ENCODE data around the gene POLR3GL.

POLR3GL gene

DNA sequence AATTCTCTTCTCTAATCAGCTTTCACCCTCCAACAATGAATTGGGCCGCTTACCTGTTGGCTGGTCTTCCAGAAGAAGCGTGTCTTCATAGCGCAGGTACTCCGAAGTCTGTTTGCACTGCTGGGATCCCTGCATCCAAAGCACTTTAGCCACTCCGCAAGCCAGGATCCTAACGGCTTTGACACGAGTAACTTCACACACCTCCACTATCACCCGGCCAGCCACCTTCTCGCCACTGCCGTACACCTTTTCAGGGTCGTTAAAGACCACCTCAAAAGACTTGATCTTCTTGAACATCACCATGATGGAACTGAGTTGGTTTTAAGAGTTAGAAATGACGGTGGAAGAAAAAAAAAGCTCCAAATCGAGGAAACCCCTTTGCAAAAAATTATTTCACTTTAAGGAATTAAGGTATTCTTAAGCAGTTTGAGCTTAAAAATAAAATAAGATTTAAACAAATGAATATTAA is 31.5 kb downstream of the POLR3GL start:
- peak overlapping the region; percentile 93 for H3K9ac ChIP-seq (ENCODE audit: low read length)
- peaks cover 12 to 38% of the 10 kb centered on the region in 2 experiments for H3K36me3 ChIP-seq (ENCODE audit: control insufficient read depth in 1 of 2, insufficient read depth in 2 of 2, low read depth in 1 of 2, low read length in 2 of 2)
- DNase-seq = no peak
- no peak overlapping the region for H4K91ac ChIP-seq (ENCODE audit: low read length)
- no peak overlapping the region for H2AFZ ChIP-seq (ENCODE audit: low read depth, low read length)
- peak overlapping the region; percentile 80 to 98 for H3K4me3 ChIP-seq (ENCODE audit: insufficient read depth in 1 of 2, low read depth in 1 of 2, low read length in 2 of 2)
- no peaks in the 10 kb centered on the region for H3K27me3 ChIP-seq (ENCODE audit: control insufficient read depth in 1 of 2, insufficient read depth in 1 of 2, low read length in 2 of 2)
- H4K8ac ChIP-seq (ENCODE audit: low read length) = peak overlapping the region; percentile 43
- peak overlapping the region; percentile 64 for H3K4me2 ChIP-seq (ENCODE audit: low read length, poor library complexity, severe bottlenecking)
- H2BK120ac ChIP-seq (ENCODE audit: low read depth, low read length) = no peak overlapping the region
- peaks cover 12% of the 10 kb centered on the region for H3K4me1 ChIP-seq (ENCODE audit: control insufficient read depth, insufficient read depth, low read depth, low read length)
- no peak overlapping the region for H2BK12ac ChIP-seq (ENCODE audit: low read length in 2 of 2)
- H2BK5ac ChIP-seq (ENCODE audit: low read depth, low read length, poor library complexity, severe bottlenecking) = no peak overlapping the region
- 6% methylated on average over 10 of the region's 13 CpGs for WGBS
- H3K14ac ChIP-seq (ENCODE audit: low read length in 2 of 2) = peak overlapping the region in 1 of 2 experiments; percentile 89
- peak overlapping the region; percentile 86 for H3K27ac ChIP-seq (ENCODE audit: low read length, poor library complexity, severe bottlenecking)
- no peak overlapping the region for H2AK5ac ChIP-seq (ENCODE audit: low read length, severe bottlenecking)
- H2BK15ac ChIP-seq (ENCODE audit: low read depth, poor library complexity, severe bottlenecking) = no peak overlapping the region
- H3K4ac ChIP-seq (ENCODE audit: low read depth in 1 of 2, low read length in 2 of 2) = peak overlapping the region in 1 of 2 experiments; percentile 63
- H3K9me3 ChIP-seq (ENCODE audit: control insufficient read depth, low read length) = no peaks in the 10 kb centered on the region
- no peaks in the 10 kb centered on the region for H3K79me1 ChIP-seq (replicated peaks; ENCODE audit: low read length, poor library complexity, severe bottlenecking)
- H3K18ac ChIP-seq (ENCODE audit: low read depth in 1 of 2, low read length in 2 of 2) = peak overlapping the region; percentile 80 to 86
- no peak overlapping the region for H3K23ac ChIP-seq (ENCODE audit: low read length in 2 of 2)

DNA sequence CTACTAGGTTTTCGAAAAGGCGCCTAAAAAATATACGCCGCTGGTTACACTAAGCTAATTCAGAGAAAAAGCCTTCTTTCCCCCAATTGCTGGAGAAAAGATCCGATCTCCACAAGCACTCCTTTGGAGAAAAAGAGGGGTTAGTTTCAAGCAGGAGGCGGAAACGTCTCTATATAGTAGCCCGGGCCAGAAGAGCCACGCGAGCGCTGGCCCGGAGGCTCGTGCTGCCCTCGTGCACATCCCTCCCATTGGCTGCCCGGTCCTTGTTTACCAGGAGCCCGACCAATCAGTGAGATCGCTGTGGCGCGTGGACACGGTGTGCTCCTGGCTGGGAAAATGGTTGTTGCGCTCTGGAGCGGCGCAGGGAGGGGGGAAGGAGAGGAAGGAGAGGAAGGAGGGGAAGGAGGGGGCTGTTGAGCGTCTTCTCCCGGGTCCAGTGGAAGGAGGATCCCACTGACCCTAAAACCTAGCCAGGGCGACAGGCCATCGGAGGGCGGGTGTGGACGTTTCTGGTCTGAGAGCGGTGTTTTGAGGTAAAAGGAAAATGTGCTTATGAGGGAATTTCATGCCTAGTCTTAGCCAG is 32.0 kb downstream of the POLR3GL start, which contains the start of gene TXNIP:
TSS of gene TXNIP (minus strand) at position 147 of the 583 bp plus-strand sequence. CDS start 313 bp downstream, outside the sequence.
- Histone ChIP-seq H3K4me2 (ENCODE audit: low read length, poor library complexity, severe bottlenecking) (peak within 1 kb of the TSS; percentile 68), H3K4me3 (ENCODE audit: insufficient read depth in 1 of 2, low read depth in 1 of 2, low read length in 2 of 2) (peak within 1 kb of the TSS; percentile 80 to 98), H3K4ac (ENCODE audit: low read depth in 1 of 2, low read length in 2 of 2) (peak within 1 kb of the TSS; percentile 63 to 85), H2AK5ac (ENCODE audit: low read length, severe bottlenecking) (peak within 1 kb of the TSS; percentile 14), H2BK5ac (ENCODE audit: low read depth, low read length, poor library complexity, severe bottlenecking) (peak within 1 kb of the TSS; percentile 91), H3K9me3 (ENCODE audit: control insufficient read depth, low read length) (no peaks in the 10 kb centered on the region), H2BK12ac (ENCODE audit: low read length in 2 of 2) (peak within 1 kb of the TSS; percentile 69 to 94), H2AFZ (ENCODE audit: low read depth, low read length) (no peak within 1 kb of the TSS), H3K27ac (ENCODE audit: low read length, poor library complexity, severe bottlenecking) (peak within 1 kb of the TSS; percentile 86), H2BK120ac (ENCODE audit: low read depth, low read length) (peak within 1 kb of the TSS; percentile 50), H4K8ac (ENCODE audit: low read length) (peak within 1 kb of the TSS; percentile 97), H3K14ac (ENCODE audit: low read length in 2 of 2) (peak within 1 kb of the TSS; percentile 11 to 89), H2BK15ac (ENCODE audit: low read depth, poor library complexity, severe bottlenecking) (peak within 1 kb of the TSS; percentile 90), H3K36me3 (ENCODE audit: control insufficient read depth in 1 of 2, insufficient read depth in 2 of 2, low read depth in 1 of 2, low read length in 2 of 2) (peaks cover 12 to 36% of the 10 kb centered on the region in 2 experiments), H3K18ac (ENCODE audit: low read depth in 1 of 2, low read length in 2 of 2) (peak within 1 kb of the TSS; percentile 89 to 94), H3K9ac (ENCODE audit: low read length) (peak within 1 kb of the TSS; percentile 93), H3K23ac (ENCODE audit: low read length in 2 of 2) (no peak within 1 kb of the TSS), H3K79me1 (replicated peaks; ENCODE audit: low read length, poor library complexity, severe bottlenecking) (no peaks in the 10 kb centered on the region), H3K27me3 (ENCODE audit: control insufficient read depth in 1 of 2, insufficient read depth in 1 of 2, low read length in 2 of 2) (no peaks in the 10 kb centered on the region), H4K91ac (ENCODE audit: low read length) (peak within 1 kb of the TSS; percentile 97), H3K4me1 (ENCODE audit: control insufficient read depth, insufficient read depth, low read depth, low read length) (peaks cover 12% of the 10 kb centered on the region)
- peak; percentile 98 for DNase-seq
- WGBS = 0% methylated on average over 28 of the region's 30 CpGs

DNA sequence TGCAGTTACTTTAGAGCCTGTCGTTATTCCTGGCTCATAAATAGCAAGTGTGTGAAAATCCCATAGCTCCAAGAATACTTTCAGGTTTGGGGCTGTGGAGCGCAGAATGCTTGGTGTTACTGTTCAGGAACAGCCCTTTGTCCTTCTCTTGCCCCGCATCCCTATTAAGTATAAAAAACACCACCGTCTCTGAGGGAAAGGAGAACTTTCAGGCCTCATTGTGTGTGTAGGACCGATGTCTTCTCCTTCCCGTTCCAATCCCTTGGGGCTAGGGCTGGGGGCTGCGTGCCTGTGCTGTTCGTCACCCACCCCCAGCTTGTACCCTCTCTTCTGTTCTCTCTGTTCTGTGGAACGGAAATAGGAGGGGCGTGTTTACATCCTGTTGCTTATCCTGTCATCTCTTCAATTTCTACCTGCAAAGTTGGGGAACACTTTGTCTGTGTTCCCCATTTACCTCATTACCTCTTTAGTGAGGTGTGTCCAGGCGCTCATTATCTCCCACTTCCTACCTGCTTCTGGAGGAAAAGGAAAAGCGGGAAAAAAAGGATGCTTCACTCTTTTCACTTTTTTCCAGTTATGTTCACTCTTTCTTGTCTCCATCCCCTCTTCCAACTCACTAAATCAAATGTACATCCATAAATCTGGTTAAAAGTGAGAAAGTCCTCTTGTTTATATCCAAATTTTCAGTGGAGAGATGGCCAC is 32.7 kb downstream of the POLR3GL start:
- 32% methylated on average over 11 of the region's 12 CpGs for WGBS
- peak overlapping the region; percentile 97 for H4K91ac ChIP-seq (ENCODE audit: low read length)
- H2BK12ac ChIP-seq (ENCODE audit: low read length in 2 of 2) = peak overlapping the region; percentile 69 to 94
- H3K27me3 ChIP-seq (ENCODE audit: control insufficient read depth in 1 of 2, insufficient read depth in 1 of 2, low read length in 2 of 2) = no peaks in the 10 kb centered on the region
- H3K4me2 ChIP-seq (ENCODE audit: low read length, poor library complexity, severe bottlenecking) = peak overlapping the region; percentile 68
- peak overlapping the region; percentile 97 for H4K8ac ChIP-seq (ENCODE audit: low read length)
- H3K18ac ChIP-seq (ENCODE audit: low read depth in 1 of 2, low read length in 2 of 2) = peak overlapping the region; percentile 89 to 94
- H3K4ac ChIP-seq (ENCODE audit: low read depth in 1 of 2, low read length in 2 of 2) = peak overlapping the region; percentile 35 to 85
- H3K4me1 ChIP-seq (ENCODE audit: control insufficient read depth, insufficient read depth, low read depth, low read length) = peaks cover 12% of the 10 kb centered on the region
- H3K9me3 ChIP-seq (ENCODE audit: control insufficient read depth, low read length) = no peaks in the 10 kb centered on the region
- H2AK5ac ChIP-seq (ENCODE audit: low read length, severe bottlenecking) = peak overlapping the region; percentile 14
- peaks cover 12 to 29% of the 10 kb centered on the region in 2 experiments for H3K36me3 ChIP-seq (ENCODE audit: control insufficient read depth in 1 of 2, insufficient read depth in 2 of 2, low read depth in 1 of 2, low read length in 2 of 2)
- DNase-seq = no peak
- peak overlapping the region in 1 of 2 experiments; percentile 82 for H3K14ac ChIP-seq (ENCODE audit: low read length in 2 of 2)
- H2BK15ac ChIP-seq (ENCODE audit: low read depth, poor library complexity, severe bottlenecking) = peak overlapping the region; percentile 90
- H3K9ac ChIP-seq (ENCODE audit: low read length) = peak overlapping the region; percentile 93
- peak overlapping the region; percentile 50 for H2BK120ac ChIP-seq (ENCODE audit: low read depth, low read length)
- no peaks in the 10 kb centered on the region for H3K79me1 ChIP-seq (replicated peaks; ENCODE audit: low read length, poor library complexity, severe bottlenecking)
- peak overlapping the region; percentile 91 for H2BK5ac ChIP-seq (ENCODE audit: low read depth, low read length, poor library complexity, severe bottlenecking)
- no peak overlapping the region for H2AFZ ChIP-seq (ENCODE audit: low read depth, low read length)
- no peak overlapping the region for H3K23ac ChIP-seq (ENCODE audit: low read length in 2 of 2)
- H3K27ac ChIP-seq (ENCODE audit: low read length, poor library complexity, severe bottlenecking) = peak overlapping the region; percentile 82
- peak overlapping the region; percentile 53 to 98 for H3K4me3 ChIP-seq (ENCODE audit: insufficient read depth in 1 of 2, low read depth in 1 of 2, low read length in 2 of 2)

DNA sequence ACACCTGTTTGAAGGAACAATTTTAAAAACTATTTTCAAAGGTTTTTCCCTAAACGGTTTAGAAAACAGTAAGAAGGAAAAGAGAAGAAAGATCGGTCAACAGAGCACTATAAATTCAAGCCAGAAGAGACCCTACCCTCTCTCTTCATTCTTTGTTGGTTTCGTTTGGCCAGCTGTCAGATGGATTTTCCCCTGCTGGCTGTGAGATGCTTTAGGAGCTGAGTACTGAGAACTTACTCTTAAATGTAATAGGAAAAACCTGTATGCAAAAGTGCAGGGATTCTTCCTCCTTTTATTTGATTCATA is 33.2 kb downstream of the POLR3GL start:
- H2AFZ ChIP-seq (ENCODE audit: low read depth, low read length) = no peak overlapping the region
- peaks cover 9% of the 10 kb centered on the region for H3K4me1 ChIP-seq (ENCODE audit: control insufficient read depth, insufficient read depth, low read depth, low read length)
- no peak overlapping the region for H2BK120ac ChIP-seq (ENCODE audit: low read depth, low read length)
- no peak overlapping the region for H3K23ac ChIP-seq (ENCODE audit: low read length in 2 of 2)
- H3K4me3 ChIP-seq (ENCODE audit: insufficient read depth in 1 of 2, low read depth in 1 of 2, low read length in 2 of 2) = peak overlapping the region in 1 of 2 experiments; percentile 98
- H3K9me3 ChIP-seq (ENCODE audit: control insufficient read depth, low read length) = no peaks in the 10 kb centered on the region
- no peak overlapping the region for H3K4ac ChIP-seq (ENCODE audit: low read depth in 1 of 2, low read length in 2 of 2)
- H2BK15ac ChIP-seq (ENCODE audit: low read depth, poor library complexity, severe bottlenecking) = no peak overlapping the region
- no peak overlapping the region for H2BK5ac ChIP-seq (ENCODE audit: low read depth, low read length, poor library complexity, severe bottlenecking)
- no peak for DNase-seq
- no CpG with 5 or more reads among the region's 3 CpGs for WGBS
- H3K36me3 ChIP-seq (ENCODE audit: control insufficient read depth in 1 of 2, insufficient read depth in 2 of 2, low read depth in 1 of 2, low read length in 2 of 2) = peaks cover 9 to 24% of the 10 kb centered on the region in 2 experiments
- H4K91ac ChIP-seq (ENCODE audit: low read length) = no peak overlapping the region
- H3K14ac ChIP-seq (ENCODE audit: low read length in 2 of 2) = no peak overlapping the region
- no peak overlapping the region for H2BK12ac ChIP-seq (ENCODE audit: low read length in 2 of 2)
- H3K27me3 ChIP-seq (ENCODE audit: control insufficient read depth in 1 of 2, insufficient read depth in 1 of 2, low read length in 2 of 2) = no peaks in the 10 kb centered on the region
- H3K9ac ChIP-seq (ENCODE audit: low read length) = peak overlapping the region; percentile 93
- no peak overlapping the region for H3K27ac ChIP-seq (ENCODE audit: low read length, poor library complexity, severe bottlenecking)
- H4K8ac ChIP-seq (ENCODE audit: low read length) = no peak overlapping the region
- H3K4me2 ChIP-seq (ENCODE audit: low read length, poor library complexity, severe bottlenecking) = no peak overlapping the region
- H3K18ac ChIP-seq (ENCODE audit: low read depth in 1 of 2, low read length in 2 of 2) = no peak overlapping the region
- H3K79me1 ChIP-seq (replicated peaks; ENCODE audit: low read length, poor library complexity, severe bottlenecking) = no peaks in the 10 kb centered on the region
- H2AK5ac ChIP-seq (ENCODE audit: low read length, severe bottlenecking) = no peak overlapping the region
